Adrenal gland (tissue), 12 donors: ENCODE results near the gene B9D1. TPM values are rescaled to one million over a fixed set of nuclear protein-coding genes. Genes with fewer than 3 reads are reported as not detected.
A peak's percentile ranks its signal among the peaks of the same experiment; 100 is the strongest.

Experiments
- DNase-seq, 7 donors: peaks; one replicate each; pipeline ENCODE4 v3.0.0-alpha.2; 2019 to 2020
- H3K27ac ChIP-seq, 5 donors: fragments of 200-600 bp; sonication (generic) in 4 of 5; 1 replicate in 3 of 5; 2 replicates in 2 of 5; pipeline versions ENCODE4 v1.5.1 to v1.8.0; 2016 to 2020; ENCODE audit warnings: mild to moderate bottlenecking in 1 of 5
- H3K27me3 ChIP-seq: fragments of 200-600 bp; 2 replicates; pipeline ENCODE4 v1.8.0; 2021
- H3K36me3 ChIP-seq, 2 donors: fragments of 200-600 bp; replicated peaks in 1 of 2; 1 replicate in 1 of 2; 2 replicates in 1 of 2; pipeline versions ENCODE4 v1.5.1 to v1.8.0; 2018 to 2022
- H3K4me1 ChIP-seq, 2 donors: fragments of 200-600 bp; replicated peaks in 1 of 2; 1 replicate in 1 of 2; 2 replicates in 1 of 2; pipeline versions ENCODE4 v1.5.1 to v1.8.0; 2018 to 2021
- H3K4me3 ChIP-seq, 4 donors: fragments of 200-600 bp; sonication (generic) in 3 of 4; one replicate each; pipeline ENCODE4 v1.5.1; 2016 to 2018
- H3K9me3 ChIP-seq, 3 donors: fragments of 200-600 bp; sonication (generic) in 1 of 3; replicated peaks in 1 of 3; 1 replicate in 2 of 3; 2 replicates in 1 of 3; pipeline versions ENCODE4 v1.5.1 to v1.8.0; 2016 to 2021
- CTCF ChIP-seq, 6 experiments: fragments of 450-650 bp in 4 of 6; fragments of 200-600 bp in 2 of 6; sonication (generic) in 1 of 6; IDR thresholded peaks; 1 replicate in 5 of 6; 2 replicates in 1 of 6; pipeline versions ENCODE4 v1.5.1 to v1.8.0; 2016 to 2021; ENCODE audit warnings: antibody characterized with exemption in 6 of 6, mild to moderate bottlenecking in 2 of 6, moderate library complexity in 1 of 6
- POLR2A ChIP-seq, 2 donors: fragments of 450-650 bp; IDR thresholded peaks; one replicate each; pipeline ENCODE4 v1.6.1; 2017; ENCODE audit warnings: antibody characterized with exemption in 2 of 2, mild to moderate bottlenecking in 2 of 2, moderate library complexity in 1 of 2
- WGBS, 4 donors: extraction: QIAGEN DNeasy Blood & Tissue Kit in 2 of 4; methylation state at CpG; one replicate each; pipeline versions ENCODE4 v1.1.5 to v1.1.7; 2013 to 2017; 5-methylcytosine and 5-hydroxymethylcytosine counted together
- intact Hi-C, 2 donors: fragments of 100-400 bp; cut with DNase I; formaldehyde crosslinking; loops; one replicate each; pipeline versions ENCODE4 v1.14.1 to v1.15.0; 2022 to 2023
- polyA plus RNA-seq, 3 donors: library from polyadenylated mRNA; stranded (reverse); fragments of 200-250 nt in 2 of 3; fragments of 350-450 nt in 1 of 3; fragmentation: Illumina TruSeq in 1 of 3; extraction: RNeasy Lipid Tissue Mini Kit (QIAGEN cat#74804) in 1 of 3; gene quantifications; one replicate each; pipeline ENCODE4 v1.2.3, GENCODE V29; 2013 to 2014
- total RNA-seq, 9 donors: library from RNA; depleted of rRNA in 4 of 9; stranded (reverse); fragments of >200 nt in 4 of 9; fragments of 120-200 nt in 1 of 9; fragmentation: NEBNext Ultra II Directional in 1 of 9; extraction: Animal tissue kit (Norgen Biotek cat#: 25700) in 1 of 9; gene quantifications; one replicate each; pipeline versions ENCODE4 v1.1.0 to v1.2.4, GENCODE V29; 2013 to 2023
- donor health status: healthy with polysubstance abuse.
- donor health status: Bipolar disorder and iron deficiency.
- donor health status: DM: yes; HTN: yes; CAD: no.
- donor health status: DM: no; HTN: no; CAD: no.
- donor health status: DM: no; HTN: no; CAD: no.
- donor health status: DM: yes; HTN: yes; CAD: no.

B9D1 gene
- total and polyA plus RNA-seq, 12 donors = 19.3 to 67.7 (median 30.1) TPM

GRCh38 chr17:19345486-19346350 lies 16.8 kb downstream of the B9D1 start:
- intact Hi-C loops = no loop called here
- Histone ChIP-seq H3K36me3 (no peaks in the 10 kb centered on the region), H3K4me1 (peaks cover 12 to 28% of the 10 kb centered on the region in 2 donors), H3K4me3 (no peak overlapping the region), H3K27me3 (no peaks in the 10 kb centered on the region), H3K9me3 (no peaks in the 10 kb centered on the region), H3K27ac (peak overlapping the region in 2 of 5 donors; percentile 64 to 79)
- WGBS, 4 donors = 77 to 92% (median 83%) methylated on average over 7 to 13 of the region's 13 CpGs
- no peak for TF ChIP-seq CTCF (IDR thresholded peaks at IDR 0.05)
- no peak for TF ChIP-seq POLR2A (IDR thresholded peaks at IDR 0.05)
- DNase-seq = peak in 4 of 7 donors; percentile 13 to 47 (median 19)

- TF ChIP-seq CTCF (IDR thresholded peaks at IDR 0.05) (no peak), POLR2A (IDR thresholded peaks at IDR 0.05) (no peak)
- H3K27ac ChIP-seq = no peak overlapping the region
- no peaks in the 10 kb centered on the region for H3K36me3 ChIP-seq
- H3K4me3 ChIP-seq = no peak overlapping the region
- intact Hi-C loops = no loop called here
- no peaks in the 10 kb centered on the region for H3K9me3 ChIP-seq
- 75 to 94% (median 92%) methylated on average over 5 to 7 of the region's 7 CpGs for WGBS, 4 donors
- H3K27me3 ChIP-seq = no peaks in the 10 kb centered on the region
- DNase-seq = peak in 4 of 7 donors; percentile 12 to 55 (median 13)
- peaks cover 12 to 28% of the 10 kb centered on the region in 2 donors for H3K4me1 ChIP-seq
These were observed 17.5 kb downstream of the B9D1 start for GRCh38 chr17:19345067-19345460.

- intact Hi-C loops = no loop called here
- Histone ChIP-seq H3K4me1 (peaks cover 12 to 28% of the 10 kb centered on the region in 2 donors), H3K4me3 (no peak overlapping the region), H3K9me3 (no peaks in the 10 kb centered on the region), H3K27ac (no peak overlapping the region), H3K27me3 (no peaks in the 10 kb centered on the region), H3K36me3 (no peaks in the 10 kb centered on the region)
- no peak for TF ChIP-seq CTCF (IDR thresholded peaks at IDR 0.05)
- no peak for TF ChIP-seq POLR2A (IDR thresholded peaks at IDR 0.05)
- WGBS, 4 donors = 71 to 93% (median 89%) methylated on average over 2 to 40 of the region's 40 CpGs
- peak in 4 of 7 donors; percentile 13 to 52 (median 20) for DNase-seq
These were observed 18.0 kb downstream of the B9D1 start for GRCh38 chr17:19344311-19345066.

GRCh38 chr17:19343671-19344151 lies 18.8 kb downstream of the B9D1 start:
- WGBS, 4 donors = 67 to 74% (median 72%) methylated on average over 7 to 13 of the region's 13 CpGs
- DNase-seq = peak in 5 of 7 donors; percentile 30 to 69 (median 57)
- TF ChIP-seq CTCF (IDR thresholded peaks at IDR 0.05) = no peak
- no peak for TF ChIP-seq POLR2A (IDR thresholded peaks at IDR 0.05)
- intact Hi-C loops = no loop called here
- no peaks in the 10 kb centered on the region for H3K9me3 ChIP-seq
- H3K27me3 ChIP-seq = no peaks in the 10 kb centered on the region
- H3K27ac ChIP-seq = no peak overlapping the region
- no peaks in the 10 kb centered on the region for H3K36me3 ChIP-seq
- no peak overlapping the region for H3K4me3 ChIP-seq
- peaks cover 12 to 28% of the 10 kb centered on the region in 2 donors for H3K4me1 ChIP-seq
